ELF-1 (cell line): Measurements from ENCODE around the gene C7orf33.
"Not testable (repeated sequence)": the region's sequence is repeated elsewhere in the genome, so short reads cannot be mapped to it uniquely, and the experiment has no call there.

ENCODE experiments used
- DNase-seq: peaks from one replicate; pipeline ENCODE4 v3.0.0-alpha.2; 2016; ENCODE audit warnings: low read depth, low spot score

Gene C7orf33

GRCh38 chr7:148580446-148580845, 10.1 kb upstream of the C7orf33 start:
- DNase-seq: no peak

GRCh38 chr7:148581624-148582023, 8.9 kb upstream of the C7orf33 start:
- DNase-seq: no peak

- DNase-seq: no peak
These were observed 6.3 kb upstream of the C7orf33 start for GRCh38 chr7:148584154-148584827.

GRCh38 chr7:148585399-148585798, 5.2 kb upstream of the C7orf33 start:
- no peak for DNase-seq

GRCh38 chr7:148587076-148587475, 3.5 kb upstream of the C7orf33 start:
- no peak for DNase-seq

GRCh38 chr7:148588168-148588567, 2.4 kb upstream of the C7orf33 start:
- DNase-seq: no peak

- peak; percentile 20 for DNase-seq
These were observed 1.9 kb upstream of the C7orf33 start for GRCh38 chr7:148588670-148589131.

GRCh38 chr7:148589640-148590039, 926 bp upstream of the C7orf33 start:
- peak; percentile 54 for DNase-seq

GRCh38 chr7:148596354-148596753, 5.8 kb downstream of the C7orf33 start:
- DNase-seq: not testable (repeated sequence)

GRCh38 chr7:148598351-148598750, 7.8 kb downstream of the C7orf33 start:
- no peak for DNase-seq

GRCh38 chr7:148605350-148605749, 14.8 kb downstream of the C7orf33 start:
- no peak for DNase-seq

- DNase-seq: peak; percentile 81
These were observed 16.6 kb downstream of the C7orf33 start for GRCh38 chr7:148607151-148607661.

- DNase-seq: no peak
These were observed 18.6 kb downstream of the C7orf33 start for GRCh38 chr7:148609045-148609725.

- DNase-seq: no peak
These were observed 21.1 kb downstream of the C7orf33 start for GRCh38 chr7:148611692-148612091.

GRCh38 chr7:148615085-148615730, 24.6 kb downstream of the C7orf33 start:
- DNase-seq: no peak

- peak; percentile 25 for DNase-seq
These were observed 30.3 kb downstream of the C7orf33 start for GRCh38 chr7:148620749-148621359.

GRCh38 chr7:148621563-148621962, 31.0 kb downstream of the C7orf33 start:
- DNase-seq: no peak

- DNase-seq: peak; percentile 80
These were observed 32.5 kb downstream of the C7orf33 start for GRCh38 chr7:148622887-148623585.

GRCh38 chr7:148623586-148624282, 33.2 kb downstream of the C7orf33 start:
- DNase-seq: no peak

GRCh38 chr7:148624735-148625134, 34.2 kb downstream of the C7orf33 start:
- DNase-seq: no peak

- no peak for DNase-seq
These were observed 34.8 kb downstream of the C7orf33 start for GRCh38 chr7:148625342-148625741.
